OCI-LY1 (cell line): Measurements from ENCODE around the gene DFFA.

Experiments
- H2AFZ ChIP-seq: fragments of 200-600 bp; sonication (generic), shearing (Covaris generic); 2 replicates; pipeline ENCODE4 v1.6.0; 2014; ENCODE audit warnings: antibody characterized with exemption, mild to moderate bottlenecking, low read length
- H3F3A ChIP-seq: fragments of 200-600 bp; sonication (generic), shearing (Covaris generic); 2 replicates; pipeline ENCODE4 v1.6.0; 2014; ENCODE audit warnings: mild to moderate bottlenecking, antibody characterized with exemption, low read length, moderate library complexity; ENCODE audit not compliant: insufficient read depth
- H3K27ac ChIP-seq: fragments of 200-600 bp; sonication (generic); 2 replicates; pipeline ENCODE4 v1.5.1; 2014; ENCODE audit warnings: low read length, mixed run types, mild to moderate bottlenecking, low read depth; ENCODE audit not compliant: poor library complexity, severe bottlenecking
- H3K27me3 ChIP-seq: fragments of 200-600 bp; sonication (generic); 2 replicates; pipeline ENCODE4 v1.6.0; 2014; ENCODE audit warnings: antibody characterized with exemption, mild to moderate bottlenecking, low read length, moderate library complexity; ENCODE audit not compliant: insufficient read depth
- H3K36me3 ChIP-seq: fragments of 200-600 bp; sonication (generic); 2 replicates; pipeline ENCODE4 v1.6.1; 2014; ENCODE audit warnings: mild to moderate bottlenecking, antibody characterized with exemption, low read length, moderate library complexity, mixed read lengths; ENCODE audit not compliant: insufficient read depth
- H3K4me1 ChIP-seq: fragments of 200-600 bp; sonication (generic); 2 replicates; pipeline ENCODE4 v1.5.1; 2014; ENCODE audit warnings: mild to moderate bottlenecking, low read length, moderate library complexity; ENCODE audit not compliant: insufficient read depth, severe bottlenecking
- H3K4me2 ChIP-seq: fragments of 200-600 bp; sonication (generic), shearing (Covaris generic); 2 replicates; pipeline ENCODE4 v1.6.1; 2014; ENCODE audit warnings: low read length
- H3K4me3 ChIP-seq: fragments of 200-600 bp; sonication (generic); 2 replicates; pipeline ENCODE4 v1.5.1; 2014; ENCODE audit warnings: low read length, low read depth, mild to moderate bottlenecking, mixed read lengths; ENCODE audit not compliant: poor library complexity, severe bottlenecking
- H3K79me2 ChIP-seq: fragments of 200-600 bp; shearing (Covaris generic); 2 replicates; pipeline ENCODE4 v1.6.1; 2016; ENCODE audit warnings: mixed run types, low read length, mixed read lengths; ENCODE audit not compliant: insufficient read depth
- H3K9ac ChIP-seq: fragments of 200-600 bp; sonication (generic), shearing (Covaris generic); 2 replicates; pipeline ENCODE4 v1.6.1; 2014; ENCODE audit warnings: mild to moderate bottlenecking, low read length, mixed read lengths
- H3K9me2 ChIP-seq: fragments of 200-600 bp; sonication (generic), shearing (Covaris generic); 2 replicates; pipeline ENCODE4 v1.6.1; 2014; ENCODE audit warnings: low read depth, mild to moderate bottlenecking, low read length, mixed read lengths
- H3K9me3 ChIP-seq: fragments of 200-600 bp; shearing (Covaris generic); 2 replicates; pipeline ENCODE4 v1.6.1; 2014; ENCODE audit warnings: low read length, mixed read lengths
- H4K20me1 ChIP-seq: fragments of 200-600 bp; sonication (generic), shearing (Covaris generic); 2 replicates; pipeline ENCODE4 v1.6.0; 2016; ENCODE audit warnings: mild to moderate bottlenecking, low read length; ENCODE audit not compliant: insufficient read depth
- EZH2 ChIP-seq: fragments of 200-600 bp; sonication (generic), shearing (Covaris generic); IDR thresholded peaks from 2 replicates; pipeline ENCODE4 v1.8.0; 2017; ENCODE audit warnings: borderline replicate concordance, mixed run types, mild to moderate bottlenecking, antibody characterized with exemption, low read length, moderate library complexity, mixed read lengths
- TF ChIP-seq, protein P1 (sequence below): fragments of 200-600 bp; sonication (generic), shearing (Covaris generic); IDR thresholded peaks from 2 replicates; pipeline ENCODE4 v1.5.1; 2017; ENCODE audit warnings: mild to moderate bottlenecking, antibody characterized with exemption, low read length, moderate library complexity, mixed read lengths

The DFFA gene

DNA sequence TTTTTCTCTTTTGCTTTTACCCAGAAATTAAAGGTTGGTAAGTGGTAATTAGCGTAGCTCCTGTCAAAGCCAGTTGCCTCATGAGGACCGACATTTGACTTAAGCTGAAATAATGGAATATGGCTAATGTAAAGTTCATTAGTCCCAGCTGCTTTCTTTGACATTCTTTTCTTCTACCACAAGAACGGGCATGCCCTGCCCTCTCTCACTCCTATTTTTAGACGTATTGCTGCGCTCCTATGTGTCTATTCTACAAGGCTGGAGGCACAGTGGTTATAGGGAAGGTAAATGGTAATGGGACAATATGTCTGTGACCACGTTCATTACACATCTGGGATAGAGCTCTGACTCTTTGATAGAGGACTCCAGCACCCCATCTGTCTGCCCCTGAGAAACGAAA is 15.7 kb downstream of the DFFA start:
- no peaks in the 10 kb centered on the region for H3K4me1 ChIP-seq
- H3F3A ChIP-seq: no peaks in the 10 kb centered on the region
- H3K9ac ChIP-seq: no peak overlapping the region
- no peak overlapping the region for H3K27ac ChIP-seq
- TF ChIP-seq, protein P1, sequence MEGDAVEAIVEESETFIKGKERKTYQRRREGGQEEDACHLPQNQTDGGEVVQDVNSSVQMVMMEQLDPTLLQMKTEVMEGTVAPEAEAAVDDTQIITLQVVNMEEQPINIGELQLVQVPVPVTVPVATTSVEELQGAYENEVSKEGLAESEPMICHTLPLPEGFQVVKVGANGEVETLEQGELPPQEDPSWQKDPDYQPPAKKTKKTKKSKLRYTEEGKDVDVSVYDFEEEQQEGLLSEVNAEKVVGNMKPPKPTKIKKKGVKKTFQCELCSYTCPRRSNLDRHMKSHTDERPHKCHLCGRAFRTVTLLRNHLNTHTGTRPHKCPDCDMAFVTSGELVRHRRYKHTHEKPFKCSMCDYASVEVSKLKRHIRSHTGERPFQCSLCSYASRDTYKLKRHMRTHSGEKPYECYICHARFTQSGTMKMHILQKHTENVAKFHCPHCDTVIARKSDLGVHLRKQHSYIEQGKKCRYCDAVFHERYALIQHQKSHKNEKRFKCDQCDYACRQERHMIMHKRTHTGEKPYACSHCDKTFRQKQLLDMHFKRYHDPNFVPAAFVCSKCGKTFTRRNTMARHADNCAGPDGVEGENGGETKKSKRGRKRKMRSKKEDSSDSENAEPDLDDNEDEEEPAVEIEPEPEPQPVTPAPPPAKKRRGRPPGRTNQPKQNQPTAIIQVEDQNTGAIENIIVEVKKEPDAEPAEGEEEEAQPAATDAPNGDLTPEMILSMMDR: no peak
- TF ChIP-seq EZH2: no peak
- no peak overlapping the region for H3K4me3 ChIP-seq
- H3K9me2 ChIP-seq: no peaks in the 10 kb centered on the region
- no peak overlapping the region for H3K4me2 ChIP-seq
- H3K36me3 ChIP-seq: peaks cover 30% of the 10 kb centered on the region
- H3K9me3 ChIP-seq: no peaks in the 10 kb centered on the region
- no peaks in the 10 kb centered on the region for H3K27me3 ChIP-seq
- H4K20me1 ChIP-seq: no peaks in the 10 kb centered on the region
- no peak overlapping the region for H2AFZ ChIP-seq
- no peaks in the 10 kb centered on the region for H3K79me2 ChIP-seq

DNA sequence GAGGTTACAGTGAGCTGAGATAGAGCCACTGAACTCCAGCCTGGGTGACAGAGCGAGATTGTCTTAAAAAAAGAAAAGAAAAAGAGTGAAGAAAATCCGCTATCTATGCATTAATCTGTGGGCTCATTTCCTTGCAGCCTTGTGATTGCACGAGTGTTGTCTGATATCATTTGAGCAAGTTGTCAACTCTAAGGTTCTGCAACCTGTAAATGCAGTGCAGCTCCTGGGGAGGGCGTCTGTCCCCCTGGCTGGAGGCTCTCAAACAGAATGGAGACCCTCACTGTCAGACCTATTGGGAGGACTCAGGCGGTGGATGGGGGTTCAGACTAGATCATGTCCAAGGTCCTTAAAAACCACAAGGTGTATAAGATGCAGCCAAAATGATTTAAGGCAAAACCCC is 16.3 kb downstream of the DFFA start:
- no peak for TF ChIP-seq EZH2
- TF ChIP-seq, protein P1: peak; percentile 14; the same call in 1 of the 2 replicates
- no peaks in the 10 kb centered on the region for H3F3A ChIP-seq
- no peaks in the 10 kb centered on the region for H3K27me3 ChIP-seq
- no peaks in the 10 kb centered on the region for H3K9me2 ChIP-seq
- no peak overlapping the region for H2AFZ ChIP-seq
- no peak overlapping the region for H3K27ac ChIP-seq
- no peak overlapping the region for H3K4me2 ChIP-seq
- H4K20me1 ChIP-seq: no peaks in the 10 kb centered on the region
- H3K36me3 ChIP-seq: peaks cover 23% of the 10 kb centered on the region
- H3K9me3 ChIP-seq: no peaks in the 10 kb centered on the region
- H3K4me3 ChIP-seq: no peak overlapping the region
- H3K79me2 ChIP-seq: no peaks in the 10 kb centered on the region
- H3K4me1 ChIP-seq: no peaks in the 10 kb centered on the region
- H3K9ac ChIP-seq: no peak overlapping the region

DNA sequence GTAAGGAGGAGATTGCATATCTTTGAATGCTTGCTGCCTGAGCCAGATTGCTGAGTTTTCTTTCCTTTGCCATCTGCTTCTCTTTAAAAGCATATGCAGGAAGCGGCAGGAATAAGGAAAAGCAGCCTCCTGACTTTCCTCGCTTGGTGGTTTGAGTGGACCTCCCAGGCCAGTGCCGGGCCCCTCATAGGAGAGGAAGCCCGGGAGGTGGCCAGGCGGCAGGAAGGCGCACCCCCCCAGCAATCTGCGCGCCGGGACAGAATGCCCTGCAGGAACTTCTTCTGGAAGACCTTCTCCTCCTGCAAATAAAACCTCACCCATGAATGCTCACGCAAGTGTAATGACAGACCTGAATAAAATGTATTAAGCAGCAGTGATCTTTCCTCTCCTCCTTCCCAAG is 21.0 kb downstream of the DFFA start:
- Histone ChIP-seq H3F3A (no peaks in the 10 kb centered on the region), H3K79me2 (no peaks in the 10 kb centered on the region), H3K9ac (no peak overlapping the region), H3K9me3 (no peaks in the 10 kb centered on the region), H3K27me3 (no peaks in the 10 kb centered on the region), H3K36me3 (no peaks in the 10 kb centered on the region; the same call in 1 of the 2 replicates), H4K20me1 (no peaks in the 10 kb centered on the region), H3K4me3 (no peak overlapping the region), H3K9me2 (no peaks in the 10 kb centered on the region), H3K4me2 (no peak overlapping the region), H2AFZ (no peak overlapping the region), H3K27ac (no peak overlapping the region), H3K4me1 (no peaks in the 10 kb centered on the region)
- TF ChIP-seq EZH2: no peak
- TF ChIP-seq, protein P1: no peak
